HepG2 (cell line): ENCODE results near the gene AXIN2. TPM values are rescaled to one million over a fixed set of nuclear protein-coding genes. Genes with fewer than 3 reads are reported as not detected.

ENCODE experiments used
- CC2D1A ChIP-seq: sonication (generic); formaldehyde crosslinking; IDR thresholded peaks from 2 replicates; pipeline ENCODE4 v1.8.1; 2023; ENCODE audit warnings: mild to moderate bottlenecking, missing genetic modification reagents
- ELF1 ChIP-seq: sonication (generic); formaldehyde crosslinking; IDR thresholded peaks from 2 replicates; pipeline ENCODE4 v1.4.0; 2020; ENCODE audit warnings: missing genetic modification reagents
- FOXA1 ChIP-seq, 2 experiments: fragments of 450-650 bp in 1 of 2; sonication (generic) in 1 of 2; formaldehyde crosslinking in 1 of 2; IDR thresholded peaks; 2 replicates each; pipeline versions ENCODE4 v1.4.0 to v1.6.1; 2016 to 2020; ENCODE audit warnings: missing genetic modification reagents in 1 of 2
- KMT2A ChIP-seq: sonication (generic); formaldehyde crosslinking; IDR thresholded peaks from 2 replicates; pipeline ENCODE4 v1.4.0; 2020; ENCODE audit warnings: missing genetic modification reagents
- MBNL3 ChIP-seq: fragments of 250-450 bp; sonication (Bioruptor Pico); conservative IDR thresholded peaks from 2 replicates; pipeline ENCODE4 v1.8.0; 2022; ENCODE audit warnings: mild to moderate bottlenecking, inconsistent platforms
- SNRNP70 ChIP-seq: fragments of 200-400 bp; formaldehyde crosslinking; IDR thresholded peaks from 2 replicates; pipeline ENCODE4 v1.6.1; 2017; ENCODE audit warnings: mild to moderate bottlenecking, low read depth, low read length, moderate library complexity
- ZFP36 ChIP-seq: fragments of 150-350 bp; IDR thresholded peaks from 2 replicates; pipeline ENCODE4 v1.6.1; 2018; ENCODE audit warnings: borderline replicate concordance, low read length, low read depth; ENCODE audit not compliant: partially characterized antibody
- ZNF569 ChIP-seq: sonication (generic); formaldehyde crosslinking; IDR thresholded peaks from 2 replicates; pipeline ENCODE4 v1.5.0; 2020; ENCODE audit warnings: mild to moderate bottlenecking, missing genetic modification reagents, moderate library complexity, borderline replicate concordance
- ZNF737 ChIP-seq: sonication (generic); formaldehyde crosslinking; IDR thresholded peaks from 2 replicates; pipeline ENCODE4 v1.5.0; 2020; ENCODE audit warnings: missing genetic modification reagents, mild to moderate bottlenecking, borderline replicate concordance
- ZNF75D ChIP-seq: sonication (generic); formaldehyde crosslinking; IDR thresholded peaks from 2 replicates; pipeline ENCODE4 v1.8.1; 2023; ENCODE audit warnings: missing genetic modification reagents, mild to moderate bottlenecking, borderline replicate concordance
- ZNF792 ChIP-seq: IDR thresholded peaks from 2 replicates; pipeline ENCODE4 v1.6.1; 2016
- polyA plus RNA-seq, 8 experiments: library from polyadenylated mRNA; depleted of rRNA in 3 of 8; stranded (reverse) in 7 of 8; unstranded in 1 of 8; fragments of >200 nt; fragmentation: Illumina TruSeq in 4 of 8; extraction: Trizol in 4 of 8; gene quantifications; 2 replicates each; pipeline versions ENCODE4 v1.2.1 to v1.2.3, GENCODE V29; 2011 to 2016; ENCODE audit warnings: low read depth in 4 of 8, missing spikeins in 1 of 8, mixed read lengths in 1 of 8; ENCODE audit not compliant: insufficient read depth in 1 of 8
- total RNA-seq, 5 experiments: library from RNA; depleted of rRNA; stranded (reverse); fragments of >200 nt; fragmentation: Illumina TruSeq; extraction: Trizol; gene quantifications; 2 replicates each; pipeline ENCODE4 v1.2.3, GENCODE V29; 2016; ENCODE audit warnings: low read depth in 1 of 5
- TF ChIP-seq, protein P1 (sequence below): IDR thresholded peaks from 2 replicates; pipeline ENCODE4 v1.6.1; 2016; ENCODE audit warnings: low read depth, missing genetic modification reagents, missing compliant biosample characterization
- TF ChIP-seq, protein P2 (sequence below): sonication (generic); formaldehyde crosslinking; IDR thresholded peaks from 2 replicates; pipeline ENCODE4 v1.4.0; 2020; ENCODE audit warnings: missing genetic modification reagents, mild to moderate bottlenecking, borderline replicate concordance
- TF ChIP-seq, protein P3 (sequence below): IDR thresholded peaks from 2 replicates; pipeline ENCODE4 v1.6.1; 2018; ENCODE audit warnings: missing genetic modification reagents, mild to moderate bottlenecking, missing compliant biosample characterization
- TF ChIP-seq, protein P4 (sequence below): sonication (generic); formaldehyde crosslinking; IDR thresholded peaks from 2 replicates; pipeline ENCODE4 v1.8.1; 2023; ENCODE audit warnings: missing genetic modification reagents, inconsistent platforms, borderline replicate concordance

The AXIN2 gene
- total and polyA plus RNA-seq, 2 of the 13 experiments (the other 11 are each of a cell fraction or from before 2014, with no cell fraction given): 58.6 to 63.4 TPM

DNA sequence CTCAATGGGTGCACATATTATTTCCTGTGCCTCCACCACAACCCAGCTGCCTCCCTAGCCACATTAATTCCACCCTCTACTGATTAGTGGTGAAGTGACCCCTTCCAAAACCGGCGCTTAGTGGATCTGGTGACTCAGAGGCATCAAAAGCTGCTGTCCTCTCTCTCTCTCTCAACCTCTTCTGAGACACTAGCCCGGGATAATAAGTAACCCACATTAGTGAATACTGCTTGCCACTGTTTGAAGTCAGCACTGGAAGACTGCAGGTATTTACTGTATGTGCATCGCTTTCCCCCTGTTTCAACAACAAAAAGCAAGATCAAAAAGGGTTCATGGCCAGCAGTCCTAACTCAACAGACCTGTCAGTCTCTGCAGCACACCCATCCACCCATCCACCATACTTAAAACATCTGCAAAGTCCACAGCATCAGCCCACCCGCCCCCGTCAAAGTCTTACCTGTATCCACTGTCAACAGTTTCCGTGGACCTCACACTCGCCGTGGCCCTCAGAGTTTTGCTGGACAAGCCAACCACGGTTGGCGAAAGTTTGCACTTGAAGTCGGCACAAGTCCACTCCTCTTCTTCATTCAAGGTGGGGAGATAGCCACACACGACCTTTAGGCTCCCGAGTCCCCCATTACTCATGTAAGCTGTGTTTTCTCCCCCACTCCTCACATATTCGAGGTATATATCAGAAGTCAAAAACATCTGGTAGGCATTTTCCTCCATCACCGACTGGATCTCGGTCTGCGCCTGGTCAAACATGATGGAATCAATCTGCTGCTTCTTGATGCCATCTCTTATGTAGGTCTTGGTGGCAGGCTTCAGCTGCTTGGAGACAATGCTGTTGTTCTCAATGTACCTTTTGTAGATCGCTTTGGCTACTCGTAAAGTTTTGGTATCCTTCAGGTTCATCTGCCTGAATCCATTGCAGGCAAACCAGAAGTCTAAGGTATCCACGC lies 3.8 kb downstream of the AXIN2 start (continued):
- TF ChIP-seq ELF1 (CRISPR knock-in tag) (peak; percentile 41; the same call in 1 of the 2 replicates), SNRNP70 (no peak), ZFP36 (no peak), CC2D1A (CRISPR knock-in tag) (no peak), KMT2A (CRISPR knock-in tag) (peak; percentile 70), ZNF569 (CRISPR knock-in tag) (0 out of 2 replicates have a peak, but pooled peaks have one; percentile 48), FOXA1 (IDR thresholded peaks at IDR 0.05) (peak; percentile 86), FOXA1 (CRISPR knock-in tag; IDR thresholded peaks at IDR 0.05) (peak; percentile 96), MBNL3 (CRISPR knock-in tag) (no peak), ZNF75D (CRISPR knock-in tag) (no peak; the same call in 1 of the 2 replicates), ZNF737 (CRISPR knock-in tag) (no peak), ZNF792 (CRISPR knock-in tag) (peak; percentile 88; the same call in 1 of the 2 replicates)
- TF ChIP-seq, protein P1, sequence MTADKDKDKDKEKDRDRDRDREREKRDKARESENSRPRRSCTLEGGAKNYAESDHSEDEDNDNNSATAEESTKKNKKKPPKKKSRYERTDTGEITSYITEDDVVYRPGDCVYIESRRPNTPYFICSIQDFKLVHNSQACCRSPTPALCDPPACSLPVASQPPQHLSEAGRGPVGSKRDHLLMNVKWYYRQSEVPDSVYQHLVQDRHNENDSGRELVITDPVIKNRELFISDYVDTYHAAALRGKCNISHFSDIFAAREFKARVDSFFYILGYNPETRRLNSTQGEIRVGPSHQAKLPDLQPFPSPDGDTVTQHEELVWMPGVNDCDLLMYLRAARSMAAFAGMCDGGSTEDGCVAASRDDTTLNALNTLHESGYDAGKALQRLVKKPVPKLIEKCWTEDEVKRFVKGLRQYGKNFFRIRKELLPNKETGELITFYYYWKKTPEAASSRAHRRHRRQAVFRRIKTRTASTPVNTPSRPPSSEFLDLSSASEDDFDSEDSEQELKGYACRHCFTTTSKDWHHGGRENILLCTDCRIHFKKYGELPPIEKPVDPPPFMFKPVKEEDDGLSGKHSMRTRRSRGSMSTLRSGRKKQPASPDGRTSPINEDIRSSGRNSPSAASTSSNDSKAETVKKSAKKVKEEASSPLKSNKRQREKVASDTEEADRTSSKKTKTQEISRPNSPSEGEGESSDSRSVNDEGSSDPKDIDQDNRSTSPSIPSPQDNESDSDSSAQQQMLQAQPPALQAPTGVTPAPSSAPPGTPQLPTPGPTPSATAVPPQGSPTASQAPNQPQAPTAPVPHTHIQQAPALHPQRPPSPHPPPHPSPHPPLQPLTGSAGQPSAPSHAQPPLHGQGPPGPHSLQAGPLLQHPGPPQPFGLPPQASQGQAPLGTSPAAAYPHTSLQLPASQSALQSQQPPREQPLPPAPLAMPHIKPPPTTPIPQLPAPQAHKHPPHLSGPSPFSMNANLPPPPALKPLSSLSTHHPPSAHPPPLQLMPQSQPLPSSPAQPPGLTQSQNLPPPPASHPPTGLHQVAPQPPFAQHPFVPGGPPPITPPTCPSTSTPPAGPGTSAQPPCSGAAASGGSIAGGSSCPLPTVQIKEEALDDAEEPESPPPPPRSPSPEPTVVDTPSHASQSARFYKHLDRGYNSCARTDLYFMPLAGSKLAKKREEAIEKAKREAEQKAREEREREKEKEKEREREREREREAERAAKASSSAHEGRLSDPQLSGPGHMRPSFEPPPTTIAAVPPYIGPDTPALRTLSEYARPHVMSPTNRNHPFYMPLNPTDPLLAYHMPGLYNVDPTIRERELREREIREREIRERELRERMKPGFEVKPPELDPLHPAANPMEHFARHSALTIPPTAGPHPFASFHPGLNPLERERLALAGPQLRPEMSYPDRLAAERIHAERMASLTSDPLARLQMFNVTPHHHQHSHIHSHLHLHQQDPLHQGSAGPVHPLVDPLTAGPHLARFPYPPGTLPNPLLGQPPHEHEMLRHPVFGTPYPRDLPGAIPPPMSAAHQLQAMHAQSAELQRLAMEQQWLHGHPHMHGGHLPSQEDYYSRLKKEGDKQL (CRISPR knock-in tag): no peak; the same call in none of the 2 replicates
- TF ChIP-seq, protein P2, sequence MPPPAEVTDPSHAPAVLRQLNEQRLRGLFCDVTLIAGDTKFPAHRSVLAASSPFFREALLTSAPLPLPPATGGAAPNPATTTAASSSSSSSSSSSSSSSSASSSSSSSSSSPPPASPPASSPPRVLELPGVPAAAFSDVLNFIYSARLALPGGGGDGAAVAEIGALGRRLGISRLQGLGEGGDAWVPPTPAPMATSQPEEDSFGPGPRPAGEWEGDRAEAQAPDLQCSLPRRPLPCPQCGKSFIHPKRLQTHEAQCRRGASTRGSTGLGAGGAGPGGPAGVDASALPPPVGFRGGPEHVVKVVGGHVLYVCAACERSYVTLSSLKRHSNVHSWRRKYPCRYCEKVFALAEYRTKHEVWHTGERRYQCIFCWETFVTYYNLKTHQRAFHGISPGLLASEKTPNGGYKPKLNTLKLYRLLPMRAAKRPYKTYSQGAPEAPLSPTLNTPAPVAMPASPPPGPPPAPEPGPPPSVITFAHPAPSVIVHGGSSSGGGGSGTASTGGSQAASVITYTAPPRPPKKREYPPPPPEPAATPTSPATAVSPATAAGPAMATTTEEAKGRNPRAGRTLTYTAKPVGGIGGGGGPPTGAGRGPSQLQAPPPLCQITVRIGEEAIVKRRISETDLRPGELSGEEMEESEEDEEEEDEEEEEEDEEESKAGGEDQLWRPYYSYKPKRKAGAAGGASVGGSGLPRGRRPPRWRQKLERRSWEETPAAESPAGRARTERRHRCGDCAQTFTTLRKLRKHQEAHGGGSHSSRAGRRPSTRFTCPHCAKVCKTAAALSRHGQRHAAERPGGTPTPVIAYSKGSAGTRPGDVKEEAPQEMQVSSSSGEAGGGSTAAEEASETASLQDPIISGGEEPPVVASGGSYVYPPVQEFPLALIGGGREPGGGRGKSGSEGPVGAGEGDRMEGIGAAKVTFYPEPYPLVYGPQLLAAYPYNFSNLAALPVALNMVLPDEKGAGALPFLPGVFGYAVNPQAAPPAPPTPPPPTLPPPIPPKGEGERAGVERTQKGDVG (CRISPR knock-in tag): no peak
- TF ChIP-seq, protein P3, sequence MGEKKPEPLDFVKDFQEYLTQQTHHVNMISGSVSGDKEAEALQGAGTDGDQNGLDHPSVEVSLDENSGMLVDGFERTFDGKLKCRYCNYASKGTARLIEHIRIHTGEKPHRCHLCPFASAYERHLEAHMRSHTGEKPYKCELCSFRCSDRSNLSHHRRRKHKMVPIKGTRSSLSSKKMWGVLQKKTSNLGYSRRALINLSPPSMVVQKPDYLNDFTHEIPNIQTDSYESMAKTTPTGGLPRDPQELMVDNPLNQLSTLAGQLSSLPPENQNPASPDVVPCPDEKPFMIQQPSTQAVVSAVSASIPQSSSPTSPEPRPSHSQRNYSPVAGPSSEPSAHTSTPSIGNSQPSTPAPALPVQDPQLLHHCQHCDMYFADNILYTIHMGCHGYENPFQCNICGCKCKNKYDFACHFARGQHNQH: peak; percentile 90
- TF ChIP-seq, protein P4, sequence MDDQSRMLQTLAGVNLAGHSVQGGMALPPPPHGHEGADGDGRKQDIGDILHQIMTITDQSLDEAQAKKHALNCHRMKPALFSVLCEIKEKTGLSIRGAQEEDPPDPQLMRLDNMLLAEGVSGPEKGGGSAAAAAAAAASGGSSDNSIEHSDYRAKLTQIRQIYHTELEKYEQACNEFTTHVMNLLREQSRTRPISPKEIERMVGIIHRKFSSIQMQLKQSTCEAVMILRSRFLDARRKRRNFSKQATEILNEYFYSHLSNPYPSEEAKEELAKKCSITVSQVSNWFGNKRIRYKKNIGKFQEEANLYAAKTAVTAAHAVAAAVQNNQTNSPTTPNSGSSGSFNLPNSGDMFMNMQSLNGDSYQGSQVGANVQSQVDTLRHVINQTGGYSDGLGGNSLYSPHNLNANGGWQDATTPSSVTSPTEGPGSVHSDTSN (CRISPR knock-in tag): no peak
